MM.1S (cell line): ENCODE data around the gene SLC45A2.

Experiments
- CTCF ChIP-seq: fragments of 300-600 bp; sonication (generic); IDR thresholded peaks from 2 replicates; pipeline ENCODE4 v1.5.1; 2016; ENCODE audit warnings: antibody characterized with exemption, low read length, mixed read lengths
- EZH2 ChIP-seq: fragments of 300-600 bp; sonication (generic); optimal IDR thresholded peaks from 2 replicates; pipeline ENCODE3; 2017; ENCODE audit warnings: low read depth, mild to moderate bottlenecking, antibody characterized with exemption, low read length, mixed read lengths
- EZH2phosphoT487 ChIP-seq: fragments of 300-600 bp; sonication (generic); IDR thresholded peaks from 2 replicates; pipeline ENCODE4 v1.6.1; 2018; ENCODE audit warnings: antibody characterized with exemption, low read length

- no peak for TF ChIP-seq CTCF
- no peak for TF ChIP-seq EZH2
- TF ChIP-seq EZH2phosphoT487 = no peak
Measured at GRCh38 chr5:34031117-34031516, 46.6 kb upstream of the SLC45A2 start.
